Smooth muscle cell of the brain vasculature (primary cell): Measurements from ENCODE around the gene ARSG.
"Not testable (repeated sequence)": the region's sequence is repeated elsewhere in the genome, so short reads cannot be mapped to it uniquely, and the experiment has no call there.

Experiments used
- DNase-seq: peaks from one replicate; pipeline ENCODE4 v3.0.0-alpha.2; 2012; ENCODE audit warnings: low read depth, low spot score

The ARSG gene

GRCh38 chr17:68396226-68397107 is 105.2 kb downstream of the ARSG start:
- no peak for DNase-seq

- no peak for DNase-seq
Measured at GRCh38 chr17:68397108-68397536, 105.8 kb downstream of the ARSG start.

DNA sequence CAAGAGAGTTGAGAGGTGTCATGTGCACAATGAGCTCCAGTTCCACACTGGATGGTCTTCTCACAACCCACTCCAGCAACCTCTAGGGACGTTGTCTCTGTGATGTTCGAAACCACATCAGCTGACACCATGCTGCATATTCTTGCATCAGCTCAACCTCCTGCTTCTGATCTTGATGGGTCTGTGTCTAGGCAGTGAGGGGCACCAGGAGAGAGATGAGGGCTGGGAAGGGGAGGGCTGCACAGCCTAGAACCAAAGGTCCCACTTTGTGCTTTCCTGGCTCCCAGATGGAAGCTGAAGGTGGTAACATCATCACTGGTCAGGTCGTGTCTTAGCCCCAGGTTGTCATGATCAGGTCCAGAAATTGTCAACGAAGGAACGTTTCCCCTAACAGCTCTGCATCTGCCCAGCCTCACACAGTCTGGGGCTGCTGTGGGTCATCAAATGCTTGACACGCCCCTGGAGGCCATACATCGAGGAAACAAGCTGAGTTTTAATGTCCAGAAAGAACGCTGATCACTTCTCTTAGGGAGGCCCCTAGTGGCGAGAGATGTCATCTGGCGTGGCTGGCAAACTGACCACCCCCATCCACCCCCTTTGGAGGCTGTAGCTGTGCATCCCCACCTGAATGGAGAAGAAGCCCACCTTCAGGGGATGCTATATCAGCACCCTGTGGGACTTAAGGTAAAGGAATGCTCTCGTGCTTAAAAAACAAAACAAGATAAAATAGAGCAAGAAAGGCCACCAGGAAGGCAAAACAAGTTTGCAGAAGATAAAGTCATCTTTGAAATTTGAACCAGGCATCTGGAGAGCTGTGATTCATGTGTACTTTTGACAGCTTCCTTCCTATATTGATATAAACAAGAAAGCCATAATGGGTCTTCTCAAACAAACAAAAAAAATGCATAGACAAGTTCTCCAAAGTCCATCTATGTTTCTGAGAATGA is 107.7 kb downstream of the ARSG start:
- peak; percentile 51 for DNase-seq

DNA sequence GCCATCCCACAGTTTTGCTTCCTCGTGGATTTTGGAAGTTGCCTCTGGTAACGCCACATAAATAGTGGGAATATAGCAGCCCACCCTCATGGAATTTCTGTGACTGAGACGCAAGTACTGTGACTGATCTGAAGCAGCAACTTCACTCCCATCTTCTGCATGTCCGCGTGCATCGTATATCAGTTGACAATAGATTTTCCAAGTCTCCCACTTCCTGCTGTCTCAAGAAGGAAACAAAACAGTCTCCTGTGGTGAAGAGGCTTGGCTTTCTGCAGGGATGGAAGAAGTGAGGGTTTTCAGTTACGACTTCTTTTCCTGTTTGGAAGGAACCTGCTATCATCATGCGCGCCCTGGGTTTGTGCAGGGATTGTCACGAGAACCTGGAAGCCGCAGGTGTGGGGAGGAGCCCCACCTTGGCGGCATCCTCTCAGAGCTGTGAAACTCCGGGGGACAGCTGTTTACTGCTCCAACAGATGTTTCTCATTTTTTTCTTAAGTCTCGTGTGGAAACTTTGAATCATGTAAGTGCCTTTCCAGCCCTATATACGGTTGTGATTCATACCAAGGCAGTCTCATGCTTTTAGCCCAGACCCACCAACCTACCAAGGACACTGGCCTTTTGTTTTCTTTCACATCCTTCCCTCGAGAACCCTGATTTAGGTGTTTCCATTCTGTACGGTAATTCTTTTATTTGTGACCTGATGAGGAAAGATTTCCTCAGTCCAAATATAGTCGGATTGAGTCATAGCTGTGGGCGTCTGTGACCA is 108.5 kb downstream of the ARSG start:
- peak; percentile 55 for DNase-seq

DNA sequence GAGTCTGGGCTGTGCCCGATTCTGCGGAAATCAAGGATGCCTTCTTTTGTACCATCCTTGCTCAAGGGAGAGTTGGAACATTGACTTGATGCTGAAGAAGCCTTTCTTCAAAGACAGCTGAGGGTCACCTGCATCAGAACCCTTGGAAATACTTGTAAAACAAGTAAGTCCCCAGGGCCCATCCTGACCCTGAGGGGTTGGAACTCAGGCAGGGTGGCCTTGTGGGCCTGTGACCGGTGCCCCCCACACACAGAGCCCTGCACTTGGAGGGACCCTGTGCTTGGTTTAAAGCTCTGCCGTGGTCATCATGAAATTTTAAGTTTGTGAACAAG is 109.1 kb downstream of the ARSG start:
- DNase-seq: no peak

DNA sequence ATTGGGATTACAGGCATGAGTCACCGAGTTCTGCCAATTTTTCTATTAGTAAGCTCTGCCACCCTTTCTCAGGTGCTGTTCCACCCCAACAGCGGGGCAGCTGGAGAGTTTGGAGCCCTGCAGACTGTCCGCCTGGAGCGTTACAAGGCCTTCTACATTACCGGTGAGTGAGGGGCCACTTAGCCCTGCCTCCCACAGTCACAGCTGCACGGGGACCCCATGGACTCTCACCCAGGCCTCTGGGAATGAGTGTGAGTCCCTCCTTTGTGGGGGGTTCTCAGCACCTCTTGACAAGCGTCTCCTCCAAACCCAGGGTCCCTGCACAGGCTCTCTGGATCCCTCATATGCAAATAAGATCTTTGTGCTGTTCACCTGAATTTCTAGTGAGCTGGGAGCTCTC is 110.0 kb downstream of the ARSG start:
- DNase-seq: no peak

DNA sequence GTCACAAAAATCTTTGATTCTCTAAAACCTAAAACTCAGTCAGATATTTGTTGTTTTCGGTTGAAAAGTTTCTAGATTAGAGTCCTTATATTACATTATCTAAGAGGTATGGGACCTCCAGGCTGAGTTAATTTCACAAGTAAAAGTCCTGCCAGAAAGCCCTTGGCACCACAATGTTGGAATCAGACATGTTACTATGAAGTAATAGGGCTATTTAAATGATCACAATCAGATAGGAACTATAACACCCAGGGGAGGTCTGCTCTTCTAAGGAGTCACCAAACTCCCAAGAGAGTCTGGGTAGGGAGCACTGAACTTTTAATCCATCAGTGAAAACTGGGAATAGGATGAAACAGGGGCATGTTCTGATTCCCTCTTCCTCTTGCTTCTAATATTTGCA is 111.8 kb downstream of the ARSG start:
- no peak for DNase-seq

GRCh38 chr17:68403837-68404236 is 112.5 kb downstream of the ARSG start:
- not testable (repeated sequence) for DNase-seq

DNA sequence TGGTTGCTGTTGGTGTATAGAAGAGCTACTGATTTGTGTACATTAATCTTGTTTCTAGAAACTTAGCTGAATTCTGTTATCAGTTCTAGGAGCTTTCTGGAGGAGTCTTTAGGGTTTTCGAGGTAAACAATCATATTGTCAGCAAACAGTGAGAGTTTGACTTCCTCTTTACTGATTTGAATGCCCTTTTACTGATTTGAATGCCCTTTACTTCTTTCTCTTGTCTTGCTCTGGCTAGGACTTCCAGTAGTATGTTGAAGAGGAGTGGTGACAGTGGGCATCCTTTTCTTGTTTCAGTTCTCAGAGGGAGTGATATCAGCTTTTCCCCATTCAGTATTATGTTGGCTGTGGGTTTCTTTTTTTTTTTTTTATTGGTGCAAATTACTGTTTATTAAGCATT is 116.4 kb downstream of the ARSG start:
- DNase-seq: not testable (repeated sequence)

GRCh38 chr17:68413597-68414560 is 122.6 kb downstream of the ARSG start:
- not testable (repeated sequence) for DNase-seq

GRCh38 chr17:68414901-68415300 is 123.6 kb downstream of the ARSG start:
- DNase-seq: not testable (repeated sequence)

DNA sequence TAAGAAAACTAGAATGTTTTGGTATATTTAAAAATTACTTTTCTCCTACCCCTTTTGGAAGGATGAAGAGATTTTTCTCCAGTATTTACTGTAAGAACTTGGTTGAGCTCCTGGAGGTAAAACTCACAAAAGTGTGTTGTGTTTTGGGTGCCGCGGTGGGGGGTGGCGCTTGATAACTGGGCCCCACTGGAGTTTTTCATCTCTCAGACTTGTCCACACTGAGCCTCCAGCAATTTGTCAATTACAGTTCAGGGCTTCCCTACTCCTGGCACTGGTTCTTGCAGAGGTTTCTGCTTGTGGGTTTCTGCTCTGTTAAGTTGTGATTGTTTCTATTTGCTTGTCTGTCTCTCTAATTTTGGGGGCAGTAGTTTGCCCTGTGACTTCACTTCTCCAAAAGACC is 126.0 kb downstream of the ARSG start:
- no peak for DNase-seq

- DNase-seq: no peak
Measured at GRCh38 chr17:68418876-68419275, 127.6 kb downstream of the ARSG start.

DNA sequence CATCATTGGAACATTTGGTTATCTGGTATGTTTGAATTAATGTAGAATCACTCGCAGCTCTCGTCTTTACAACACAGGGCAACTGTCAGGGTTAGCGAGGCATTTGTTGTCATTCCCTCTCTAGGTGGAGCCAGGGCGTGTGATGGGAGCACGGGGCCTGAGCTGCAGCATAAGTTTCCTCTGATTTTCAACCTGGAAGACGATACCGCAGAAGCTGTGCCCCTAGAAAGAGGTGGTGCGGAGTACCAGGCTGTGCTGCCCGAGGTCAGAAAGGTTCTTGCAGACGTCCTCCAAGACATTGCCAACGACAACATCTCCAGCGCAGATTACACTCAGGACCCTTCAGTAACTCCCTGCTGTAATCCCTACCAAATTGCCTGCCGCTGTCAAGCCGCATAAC is 128.8 kb downstream of the ARSG start:
- no peak for DNase-seq

DNA sequence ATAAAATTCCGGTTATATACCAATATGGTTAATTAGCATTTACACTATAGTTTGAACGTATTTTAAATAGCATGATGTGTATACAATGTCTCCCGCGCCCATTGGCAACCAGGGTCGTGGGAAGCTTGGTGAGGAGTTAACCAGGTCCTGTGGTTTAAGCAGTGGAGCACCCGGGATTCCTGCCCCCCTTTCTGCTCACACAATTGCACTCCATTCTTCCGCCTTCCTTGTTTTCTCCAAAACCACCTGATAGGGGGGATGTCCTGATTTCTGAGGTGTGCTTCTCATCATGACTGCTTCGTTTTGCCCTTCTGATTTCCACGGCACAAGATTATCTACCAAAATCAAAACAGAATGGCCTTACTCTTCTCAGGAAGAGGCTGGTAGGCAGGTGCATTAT is 130.2 kb downstream of the ARSG start:
- no peak for DNase-seq

GRCh38 chr17:68422821-68423220 is 131.5 kb downstream of the ARSG start:
- no peak for DNase-seq

GRCh38 chr17:68423251-68423650 is 132.0 kb downstream of the ARSG start:
- no peak for DNase-seq

DNA sequence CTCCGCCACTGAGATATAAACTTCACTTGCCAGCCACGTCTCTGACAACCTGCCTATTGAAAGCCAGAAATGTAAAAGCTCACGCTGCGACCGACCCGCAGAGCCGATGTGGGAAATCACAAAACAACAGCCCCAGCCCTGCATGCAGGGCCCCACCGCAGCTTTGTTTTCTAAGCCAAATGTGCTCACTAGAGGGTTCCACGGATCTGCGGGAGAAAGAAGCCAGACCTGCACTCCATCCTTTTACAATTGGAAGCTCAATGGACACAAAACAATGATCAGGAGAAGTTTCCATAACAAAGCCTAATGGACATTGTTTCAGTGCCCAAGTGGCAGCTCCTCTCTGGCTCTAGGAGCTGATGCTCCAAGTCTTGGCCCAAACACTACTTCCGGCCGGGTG is 132.9 kb downstream of the ARSG start:
- no peak for DNase-seq

GRCh38 chr17:68424861-68425260 is 133.6 kb downstream of the ARSG start:
- no peak for DNase-seq

GRCh38 chr17:68425979-68426378 is 134.7 kb downstream of the ARSG start:
- DNase-seq: no peak

DNA sequence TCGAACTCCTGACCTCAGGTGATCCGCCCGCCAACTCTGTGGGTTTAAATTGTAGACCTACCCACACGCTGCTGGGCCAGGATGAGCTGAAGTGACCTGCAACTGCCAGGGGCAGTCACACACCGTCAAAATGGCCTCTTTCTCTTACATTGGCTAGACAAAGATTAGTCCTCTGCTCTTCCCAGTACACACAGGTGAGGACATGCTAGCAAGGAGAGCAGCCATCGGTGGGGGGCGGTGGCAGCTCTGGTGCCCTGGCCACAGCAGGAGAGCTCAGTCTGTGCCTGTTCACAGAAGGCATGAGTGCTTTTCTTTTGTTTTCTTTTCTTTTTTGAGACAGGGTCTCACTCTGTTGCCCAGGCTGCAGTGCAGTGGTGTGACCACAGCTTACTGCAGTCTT is 136.3 kb downstream of the ARSG start:
- no peak for DNase-seq
